Gastrocnemius medialis (tissue), 4 donors: ENCODE results near the gene SEC31B.

ENCODE experiments used
- CTCF ChIP-seq, 5 experiments: fragments of 450-650 bp in 3 of 5; fragments of 200-600 bp in 2 of 5; sonication (generic) in 2 of 5; IDR thresholded peaks in 4 of 5; conservative IDR thresholded peaks in 1 of 5; 1 replicate in 4 of 5; 2 replicates in 1 of 5; pipeline ENCODE4 v1.5.1; 2016 to 2019; ENCODE audit warnings: antibody characterized with exemption in 5 of 5, mild to moderate bottlenecking in 3 of 5, moderate library complexity in 3 of 5
- POLR2A ChIP-seq, 2 donors: fragments of 450-650 bp; IDR thresholded peaks; one replicate each; pipeline ENCODE4 v1.6.1; 2017; ENCODE audit warnings: antibody characterized with exemption in 2 of 2, mild to moderate bottlenecking in 2 of 2, moderate library complexity in 2 of 2

- TF ChIP-seq CTCF (IDR thresholded peaks at IDR 0.05 in 4 of 5, conservative IDR thresholded peaks at IDR 0.05 in 1 of 5) (no peak), POLR2A (IDR thresholded peaks at IDR 0.05) (peak; percentile 7 to 26)
Observed at GRCh38 chr10:100528921-100529474, 9.3 kb upstream of the SEC31B start.
